A673 (cell line): Measurements from ENCODE around the gene ADGRL3.

ENCODE experiments used
- EZH2 ChIP-seq: fragments of 200-600 bp; sonication (generic); IDR thresholded peaks from 2 replicates; pipeline ENCODE4 v1.6.1; 2017; ENCODE audit warnings: borderline replicate concordance, low read depth, mild to moderate bottlenecking, mixed read lengths, antibody characterized with exemption, low read length; ENCODE audit not compliant: poor library complexity, severe bottlenecking
- TF ChIP-seq, protein P1 (sequence below): fragments of 300-800, 200-600 bp; sonication (generic); conservative IDR thresholded peaks from 2 replicates; pipeline ENCODE4 v1.5.1; 2017; ENCODE audit warnings: low read depth, mild to moderate bottlenecking, antibody characterized with exemption, low read length, moderate library complexity, mixed read lengths

DNA sequence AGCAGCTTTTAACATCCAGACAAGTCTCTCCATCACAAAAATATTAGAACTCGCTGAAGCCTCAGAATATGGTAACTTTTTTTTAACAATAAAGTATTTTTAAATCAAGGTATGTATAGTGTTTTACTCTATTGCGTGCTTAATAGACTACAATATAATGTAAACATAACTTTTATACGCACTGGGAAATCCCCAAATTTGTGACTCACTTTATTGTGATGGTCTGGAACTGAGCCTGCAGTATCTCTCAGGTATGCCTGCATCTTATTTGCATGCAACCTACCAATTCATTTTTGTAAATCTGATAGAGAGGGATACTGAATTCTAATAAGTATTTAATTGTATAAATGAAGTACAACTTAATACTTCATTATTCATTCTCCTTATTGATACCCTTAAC is 823.5 kb downstream of the ADGRL3 start:
- TF ChIP-seq, protein P1, sequence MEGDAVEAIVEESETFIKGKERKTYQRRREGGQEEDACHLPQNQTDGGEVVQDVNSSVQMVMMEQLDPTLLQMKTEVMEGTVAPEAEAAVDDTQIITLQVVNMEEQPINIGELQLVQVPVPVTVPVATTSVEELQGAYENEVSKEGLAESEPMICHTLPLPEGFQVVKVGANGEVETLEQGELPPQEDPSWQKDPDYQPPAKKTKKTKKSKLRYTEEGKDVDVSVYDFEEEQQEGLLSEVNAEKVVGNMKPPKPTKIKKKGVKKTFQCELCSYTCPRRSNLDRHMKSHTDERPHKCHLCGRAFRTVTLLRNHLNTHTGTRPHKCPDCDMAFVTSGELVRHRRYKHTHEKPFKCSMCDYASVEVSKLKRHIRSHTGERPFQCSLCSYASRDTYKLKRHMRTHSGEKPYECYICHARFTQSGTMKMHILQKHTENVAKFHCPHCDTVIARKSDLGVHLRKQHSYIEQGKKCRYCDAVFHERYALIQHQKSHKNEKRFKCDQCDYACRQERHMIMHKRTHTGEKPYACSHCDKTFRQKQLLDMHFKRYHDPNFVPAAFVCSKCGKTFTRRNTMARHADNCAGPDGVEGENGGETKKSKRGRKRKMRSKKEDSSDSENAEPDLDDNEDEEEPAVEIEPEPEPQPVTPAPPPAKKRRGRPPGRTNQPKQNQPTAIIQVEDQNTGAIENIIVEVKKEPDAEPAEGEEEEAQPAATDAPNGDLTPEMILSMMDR = no peak
- no peak for TF ChIP-seq EZH2
